ENCODE measurements around the gene ALDOA. TPM values are rescaled to one million over a fixed set of nuclear protein-coding genes. Genes with fewer than 3 reads are reported as not detected.

Gene ALDOA
- total and polyA plus RNA-seq, 9 of the 15 experiments (the other 6 are each of a cell fraction or from before 2014, with no cell fraction given) = 311 to 2,224 (median 1,293) TPM

- TF ChIP-seq ZNF318 (IDR thresholded peaks at IDR 0.05; ENCODE audit: borderline replicate concordance in 1 of 2, low read depth in 1 of 2) = no peak
- no peak for TF ChIP-seq POLR2G (IDR thresholded peaks at IDR 0.05; ENCODE audit: low read depth, low read length)
- TF ChIP-seq GTF2F1 (IDR thresholded peaks at IDR 0.05; ENCODE audit: low read depth, low read length) = no peak
- no peak for TF ChIP-seq ZNF280A (IDR thresholded peaks at IDR 0.05; ENCODE audit: low read depth, partially characterized antibody)
- TF ChIP-seq ZNF780A (CRISPR knock-in tag; IDR thresholded peaks at IDR 0.05) = no peak
- TF ChIP-seq IRF2 (CRISPR knock-in tag; IDR thresholded peaks at IDR 0.05) = no peak
- no peak for TF ChIP-seq HMGN3 (IDR thresholded peaks at IDR 0.05; ENCODE audit: borderline replicate concordance, extremely low read depth, insufficient read length, low read depth, low read length)
- TF ChIP-seq ZNF695 (CRISPR knock-in tag; IDR thresholded peaks at IDR 0.05) = no peak
- no peak for TF ChIP-seq CCNT2 (IDR thresholded peaks at IDR 0.05; ENCODE audit: borderline replicate concordance, extremely low read depth, insufficient read length, low read depth, low read length)
- TF ChIP-seq SMARCC2 (IDR thresholded peaks at IDR 0.05; ENCODE audit: low read depth) = no peak
- no peak for TF ChIP-seq POLR3A (IDR thresholded peaks at IDR 0.05; ENCODE audit: borderline replicate concordance, extremely low read depth, insufficient read depth, insufficient read length)
- no peak for TF ChIP-seq CBX5 (IDR thresholded peaks at IDR 0.05; ENCODE audit: borderline replicate concordance, low read depth)
- no peak for TF ChIP-seq MYC (IDR thresholded peaks at IDR 0.05; ENCODE audit: low read depth, low read length)
- TF ChIP-seq MYC (CRISPR knock-in tag; IDR thresholded peaks at IDR 0.05; ENCODE audit: borderline replicate concordance, low read depth) = no peak
- TF ChIP-seq ETS2 (tag; IDR thresholded peaks at IDR 0.05; ENCODE audit: borderline replicate concordance, poor library complexity, severe bottlenecking) = no peak
- no peak for TF ChIP-seq HBP1 (CRISPR knock-in tag; IDR thresholded peaks at IDR 0.05)
These were observed 37.0 kb upstream of the ALDOA start (continued) for GRCh38 chr16:30028438-30029076.

Measured in K562 (cell line).